GM12891 (cell line): ENCODE data around the gene VPS13C.

Experiments used
- PAX5 ChIP-seq: IDR thresholded peaks from 2 replicates; pipeline ENCODE4 v1.6.1; 2011; ENCODE audit warnings: low read length, moderate library complexity, mild to moderate bottlenecking; ENCODE audit not compliant: insufficient read depth, severe bottlenecking
- POLR2A ChIP-seq: IDR thresholded peaks from 2 replicates; pipeline ENCODE4 v1.6.1; 2011; ENCODE audit warnings: low read depth, low read length, control low read depth
- POLR2AphosphoS5 ChIP-seq: IDR thresholded peaks from 2 replicates; pipeline ENCODE4 v1.6.1; 2011; ENCODE audit warnings: low read depth, low read length, control low read depth
- POU2F2 ChIP-seq: IDR thresholded peaks from 2 replicates; pipeline ENCODE4 v1.6.1; 2011; ENCODE audit warnings: low read depth, mild to moderate bottlenecking, control low read depth, low read length, moderate library complexity
- SPI1 ChIP-seq: IDR thresholded peaks from 2 replicates; pipeline ENCODE4 v1.6.1; 2011; ENCODE audit warnings: low read depth, low read length, control low read depth
- TAF1 ChIP-seq: IDR thresholded peaks from 2 replicates; pipeline ENCODE4 v1.6.1; 2011; ENCODE audit warnings: low read depth, low read length, control low read depth

DNA sequence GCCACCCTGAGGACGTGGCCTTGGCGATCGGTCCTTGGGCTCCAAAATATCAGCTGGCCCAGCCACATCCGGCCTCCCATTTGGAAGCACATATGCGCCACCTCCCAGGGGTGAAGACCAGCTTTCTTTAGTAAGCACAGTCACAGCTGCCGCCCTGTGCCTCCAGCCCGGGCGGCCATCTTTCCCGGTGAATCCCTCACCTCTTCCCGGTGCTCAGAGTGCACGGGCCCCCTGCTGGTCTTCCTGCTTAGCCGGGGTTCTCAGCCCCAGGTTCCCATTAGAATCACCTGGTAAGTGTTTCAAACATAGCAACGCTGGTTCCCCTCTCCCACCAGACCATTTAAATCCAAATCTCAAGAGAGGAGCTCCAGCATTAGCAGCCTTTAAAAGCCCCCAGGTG is 232.2 kb downstream of the VPS13C start:
- no peak for TF ChIP-seq POLR2A
- no peak for TF ChIP-seq POLR2AphosphoS5
- no peak for TF ChIP-seq TAF1
- TF ChIP-seq SPI1: no peak
- TF ChIP-seq POU2F2: no peak
- TF ChIP-seq PAX5: no peak
